IMR-90 (cell line): ENCODE results near the gene CLPTM1L. TPM values are rescaled to one million over a fixed set of nuclear protein-coding genes. Genes with fewer than 3 reads are reported as not detected.

Experiments used
- ATAC-seq: fragments of 200-7000 bp; cut with Tn5 transposase; 2 replicates; pipeline ENCODE4 v1.9.1; 2020; ENCODE audit warnings: low read depth, mild to moderate bottlenecking, moderate library complexity
- BruUV-seq: library from RNA; stranded (reverse); fragments of 400-500 nt; replicated peaks from 2 replicates; lab custom pipeline; 2021; lab: Mats Ljungman, UMichigan
- CTCF ChIA-PET: fragments of 300-600 bp; formaldehyde crosslinking; extraction: SDS; loops from one replicate; lab custom pipeline; 2021; ENCODE audit warnings: antibody characterized with exemption; lab: Yijun Ruan, JAX
- POLR2A ChIA-PET: fragments of 300-600 bp; sonication (Branson Sonifier 250); formaldehyde crosslinking; loops from one replicate; lab custom pipeline; 2022; ENCODE audit warnings: antibody characterized with exemption; ENCODE audit not compliant: unreplicated experiment; lab: Charles Lee
- DNase-seq: peaks from one replicate; pipeline ENCODE4 v3.0.0; 2013
- H2AFZ ChIP-seq: replicated peaks from 2 replicates; pipeline ENCODE3; 2013; ENCODE audit warnings: low read length, mild to moderate bottlenecking; ENCODE audit not compliant: poor library complexity
- H2AK5ac ChIP-seq: 2 replicates; pipeline ENCODE4 v1.6.1; 2013; ENCODE audit warnings: low read depth, low read length, inconsistent platforms
- H2AK9ac ChIP-seq: replicated peaks from 2 replicates; pipeline ENCODE3; 2013; ENCODE audit warnings: mild to moderate bottlenecking, low read depth, low read length, moderate library complexity; ENCODE audit not compliant: poor library complexity
- H2BK120ac ChIP-seq: 2 replicates; pipeline ENCODE4 v1.6.1; 2013; ENCODE audit warnings: low read depth, low read length, inconsistent platforms
- H2BK15ac ChIP-seq: 3 replicates; pipeline ENCODE4 v1.6.1; 2013; ENCODE audit warnings: low read depth, low read length, inconsistent platforms
- H2BK20ac ChIP-seq: 2 replicates; pipeline ENCODE4 v1.6.1; 2013; ENCODE audit warnings: low read depth, mild to moderate bottlenecking, inconsistent platforms, low read length, moderate library complexity
- H2BK5ac ChIP-seq: 2 replicates; pipeline ENCODE4 v1.6.1; 2013; ENCODE audit warnings: mild to moderate bottlenecking, low read depth, low read length, inconsistent platforms; ENCODE audit not compliant: poor library complexity, severe bottlenecking
- H3K14ac ChIP-seq: replicated peaks from 2 replicates; pipeline ENCODE4 v1.6.1; 2013; ENCODE audit warnings: low read depth, low read length, inconsistent platforms
- H3K18ac ChIP-seq: 2 replicates; pipeline ENCODE4 v1.6.1; 2013; ENCODE audit warnings: low read depth, low read length, control low read depth
- H3K23ac ChIP-seq: 2 replicates; pipeline ENCODE4 v1.6.1; 2013; ENCODE audit warnings: low read depth, low read length, inconsistent platforms
- H3K27ac ChIP-seq: 2 replicates; pipeline ENCODE4 v1.5.1; 2013; ENCODE audit warnings: mild to moderate bottlenecking, control low read depth, low read length; ENCODE audit not compliant: insufficient read depth
- H3K27me3 ChIP-seq: 2 replicates; pipeline ENCODE4 v1.6.1; 2013; ENCODE audit warnings: low read length; ENCODE audit not compliant: control insufficient read depth, insufficient read depth
- H3K36me3 ChIP-seq: 2 replicates; pipeline ENCODE4 v1.6.1; 2013; ENCODE audit warnings: low read length, mixed read lengths; ENCODE audit not compliant: control insufficient read depth, insufficient read depth
- H3K4ac ChIP-seq: 2 replicates; pipeline ENCODE4 v1.6.1; 2013; ENCODE audit warnings: low read depth, low read length, inconsistent platforms
- H3K4me1 ChIP-seq: 2 replicates; pipeline ENCODE4 v1.6.1; 2013; ENCODE audit warnings: low read length, mixed read lengths; ENCODE audit not compliant: control insufficient read depth, insufficient read depth
- H3K4me2 ChIP-seq: 2 replicates; pipeline ENCODE4 v1.6.1; 2013; ENCODE audit warnings: low read depth, mild to moderate bottlenecking, control low read depth, low read length, moderate library complexity
- H3K4me3 ChIP-seq: 2 replicates; pipeline ENCODE4 v1.5.1; 2013; ENCODE audit warnings: low read depth, mild to moderate bottlenecking, control low read depth, low read length, moderate library complexity; ENCODE audit not compliant: insufficient read depth
- H3K56ac ChIP-seq: 2 replicates; pipeline ENCODE4 v1.6.1; 2013; ENCODE audit warnings: low read length, inconsistent platforms; ENCODE audit not compliant: insufficient read depth; ENCODE audit errors: extremely low read depth
- H3K79me1 ChIP-seq, 2 experiments: 2 replicates each; pipeline ENCODE4 v1.6.1; 2013; ENCODE audit warnings: low read length in 2 of 2, inconsistent platforms in 1 of 2, low read depth in 1 of 2
- H3K9ac ChIP-seq: 2 replicates; pipeline ENCODE4 v1.6.1; 2013; ENCODE audit warnings: low read depth, low read length, control low read depth
- H3K9me1 ChIP-seq: 2 replicates; pipeline ENCODE4 v1.6.1; 2013; ENCODE audit warnings: low read length, inconsistent platforms; ENCODE audit not compliant: insufficient read depth
- H3K9me3 ChIP-seq: 2 replicates; pipeline ENCODE4 v1.6.1; 2013; ENCODE audit warnings: low read length; ENCODE audit not compliant: control insufficient read depth, insufficient read depth
- H4K20me1 ChIP-seq: 2 replicates; pipeline ENCODE4 v1.6.1; 2013; ENCODE audit warnings: low read length, inconsistent platforms; ENCODE audit not compliant: insufficient read depth
- H4K5ac ChIP-seq: 2 replicates; pipeline ENCODE4 v1.6.1; 2013; ENCODE audit warnings: mild to moderate bottlenecking, low read depth, low read length, control low read depth
- H4K8ac ChIP-seq, 2 experiments: 2 replicates each; pipeline ENCODE4 v1.6.1; 2013; ENCODE audit warnings: low read depth in 2 of 2, low read length in 2 of 2, control low read depth in 1 of 2, inconsistent platforms in 1 of 2
- H4K91ac ChIP-seq: 2 replicates; pipeline ENCODE4 v1.6.1; 2013; ENCODE audit warnings: low read depth, low read length, inconsistent platforms; ENCODE audit not compliant: insufficient read depth
- BHLHE40 ChIP-seq: fragments of 150-350 bp; IDR thresholded peaks from 2 replicates; pipeline ENCODE4 v1.6.1; 2016; ENCODE audit warnings: mild to moderate bottlenecking, low read depth, low read length
- CEBPB ChIP-seq: IDR thresholded peaks from 2 replicates; pipeline ENCODE4 v1.6.1; 2012; ENCODE audit warnings: low read depth, low read length, improper control_type of control experiment
- CHD1 ChIP-seq: IDR thresholded peaks from 2 replicates; pipeline ENCODE4 v1.6.1; 2012; ENCODE audit warnings: low read depth, low read length, improper control_type of control experiment
- CTCF ChIP-seq: conservative IDR thresholded peaks from 2 replicates; pipeline ENCODE4 v1.5.1; 2012; ENCODE audit warnings: mild to moderate bottlenecking, low read depth, low read length, improper control_type of control experiment
- ELK1 ChIP-seq: fragments of 150-350 bp; IDR thresholded peaks from 2 replicates; pipeline ENCODE4 v1.6.1; 2016; ENCODE audit warnings: low read depth, mild to moderate bottlenecking, low read length, moderate library complexity, borderline replicate concordance
- FOS ChIP-seq: fragments of 150-350 bp; IDR thresholded peaks from 2 replicates; pipeline ENCODE4 v1.6.1; 2016; ENCODE audit warnings: low read depth, low read length
- MAFK ChIP-seq: IDR thresholded peaks from 2 replicates; pipeline ENCODE4 v1.6.1; 2012; ENCODE audit warnings: low read depth, low read length, improper control_type of control experiment
- MAZ ChIP-seq: IDR thresholded peaks from 2 replicates; pipeline ENCODE4 v1.6.1; 2012; ENCODE audit warnings: low read depth, mild to moderate bottlenecking, low read length, improper control_type of control experiment, moderate library complexity, borderline replicate concordance
- MXI1 ChIP-seq: IDR thresholded peaks from 2 replicates; pipeline ENCODE4 v1.6.1; 2012; ENCODE audit warnings: low read depth, mild to moderate bottlenecking, low read length, moderate library complexity, borderline replicate concordance
- NFE2L2 ChIP-seq: fragments of 150-350 bp; IDR thresholded peaks from 2 replicates; pipeline ENCODE4 v1.6.1; 2016; ENCODE audit warnings: low read depth, mild to moderate bottlenecking, low read length
- POLR2A ChIP-seq: IDR thresholded peaks from 2 replicates; pipeline ENCODE4 v1.6.1; 2012; ENCODE audit warnings: mild to moderate bottlenecking, low read depth, low read length
- RAD21 ChIP-seq: IDR thresholded peaks from 2 replicates; pipeline ENCODE4 v1.6.1; 2012; ENCODE audit warnings: low read length, improper control_type of control experiment
- RCOR1 ChIP-seq: IDR thresholded peaks from 2 replicates; pipeline ENCODE4 v1.6.1; 2012; ENCODE audit warnings: mild to moderate bottlenecking, low read length, improper control_type of control experiment; ENCODE audit not compliant: insufficient replicate concordance
- RFX5 ChIP-seq: IDR thresholded peaks from 2 replicates; pipeline ENCODE4 v1.8.0; 2012; ENCODE audit warnings: low read depth, mild to moderate bottlenecking, low read length, moderate library complexity
- SMC3 ChIP-seq: fragments of 150-350 bp; IDR thresholded peaks from 2 replicates; pipeline ENCODE4 v1.6.1; 2016; ENCODE audit warnings: low read depth, mild to moderate bottlenecking, antibody characterized with exemption, low read length, moderate library complexity
- USF2 ChIP-seq: fragments of 150-350 bp; IDR thresholded peaks from 2 replicates; pipeline ENCODE4 v1.6.1; 2017; ENCODE audit warnings: mild to moderate bottlenecking, antibody characterized with exemption, low read length, low read depth
- WGBS, 2 experiments: methylation state at CpG; one replicate each; pipeline versions ENCODE4 v1.1.5 to v1.1.7; 2013; ENCODE audit warnings: missing lambda C conversion rate in 2 of 2; ENCODE audit not compliant: insufficient read length in 1 of 2; ENCODE audit errors: extremely low coverage in 2 of 2; 5-methylcytosine and 5-hydroxymethylcytosine counted together
- dilution Hi-C: fragments of 300-500 bp; cut with HindIII; formaldehyde crosslinking; loops from one replicate; pipeline ENCODE4 v1.14.3; 2018; ENCODE audit warnings: low sequenced_read_pairs; ENCODE audit not compliant: unreplicated experiment
- in situ Hi-C: fragments of 300-500 bp; cut with MboI; formaldehyde crosslinking; loops from 3 replicates; pipeline ENCODE4 v1.14.3; 2019; ENCODE audit warnings: low sequenced_read_pairs, inconsistent platforms, mixed read lengths
- intact Hi-C: fragments of 100-400 bp; cut with micrococcal nuclease; formaldehyde crosslinking; loops from 2 replicates; pipeline ENCODE4 v1.10.0; 2022
- polyA plus RNA-seq, 3 experiments: library from polyadenylated mRNA; depleted of rRNA; stranded (reverse); fragments of >200 nt; gene quantifications; 2 replicates each; pipeline ENCODE4 v1.2.3, GENCODE V29; 2012; ENCODE audit warnings: low replicate concordance in 1 of 3
- total RNA-seq: library from RNA; depleted of rRNA; stranded (reverse); fragments of >200 nt; gene quantifications from 2 replicates; pipeline ENCODE4 v1.2.3, GENCODE V29; 2012

CLPTM1L gene
- total and polyA plus RNA-seq, 2 of the 4 experiments (the other 2 are of a cell fraction), result 114 to 137 TPM

- H4K91ac ChIP-seq, result no peak overlapping the region
- no peak overlapping the region for H3K56ac ChIP-seq
- intact Hi-C loops (no loop called here), in situ Hi-C loops (no loop called here), dilution Hi-C loops (no loop called here)
- H3K9ac ChIP-seq, result no peak overlapping the region
- no peak overlapping the region for H2BK20ac ChIP-seq
- peaks cover 21% of the 10 kb centered on the region for H3K27me3 ChIP-seq
- no peak overlapping the region for H4K8ac ChIP-seq
- POLR2A ChIA-PET, result no interaction called here
- no peaks in the 10 kb centered on the region for H3K9me1 ChIP-seq
- BruUV-seq, result no TSS peak
- H3K23ac ChIP-seq, result no peak overlapping the region
- no peak overlapping the region for H3K18ac ChIP-seq
- CTCF ChIA-PET, result no interaction called here
- no peak overlapping the region for H3K4ac ChIP-seq
- no peak overlapping the region for H3K4me2 ChIP-seq
- H2AK9ac ChIP-seq, result no peak overlapping the region
- no peaks in the 10 kb centered on the region for H3K36me3 ChIP-seq
- TF ChIP-seq NFE2L2 (no peak), MXI1 (no peak), POLR2A (no peak), SMC3 (no peak), FOS (no peak), RAD21 (no peak), RCOR1 (no peak), CHD1 (no peak), RFX5 (no peak), BHLHE40 (no peak), ELK1 (no peak), CEBPB (no peak), MAZ (no peak), CTCF (no peak), MAFK (no peak), USF2 (no peak)
- H2AK5ac ChIP-seq, result no peak overlapping the region
- ATAC-seq, result no peak
- H3K4me1 ChIP-seq, result no peaks in the 10 kb centered on the region
- 74% methylated on average over 8 of the region's 20 CpGs; no CpG with 5 or more reads in 1 of the 2 experiments for WGBS, 2 experiments
- H3K79me1 ChIP-seq, result no peaks in the 10 kb centered on the region
- no peak overlapping the region for H4K5ac ChIP-seq
- DNase-seq, result no peak
- no peak overlapping the region for H2BK120ac ChIP-seq
- H3K9me3 ChIP-seq, result no peaks in the 10 kb centered on the region; the same call in 1 of the 2 replicates
- no peak overlapping the region for H2BK5ac ChIP-seq
- no peak overlapping the region for H2BK15ac ChIP-seq
- H3K4me3 ChIP-seq, result no peak overlapping the region
- H3K14ac ChIP-seq, result no peak overlapping the region
- no peak overlapping the region for H3K27ac ChIP-seq
- H2AFZ ChIP-seq, result no peak overlapping the region
- H4K20me1 ChIP-seq, result no peaks in the 10 kb centered on the region
These were observed 44.3 kb downstream of the CLPTM1L start for GRCh38 chr5:1300581-1301083.
